ENCODE results near the gene JOSD1. TPM values are rescaled to one million over a fixed set of nuclear protein-coding genes. Genes with fewer than 3 reads are reported as not detected.

JOSD1 gene
- total and polyA plus RNA-seq, 9 donors, result 32.0 to 51.7 (median 37.8) TPM

- peaks cover 94% of the 10 kb centered on the region for H3K36me3 ChIP-seq (ENCODE audit: control insufficient read depth, insufficient read depth, low read length)
- H3K27ac ChIP-seq (ENCODE audit: low read length), result no peak overlapping the region
- WGBS (ENCODE audit: insufficient coverage), result 100% methylated on average over 1 of the region's 8 CpGs
- no peaks in the 10 kb centered on the region for H3K9me3 ChIP-seq (replicated peaks; ENCODE audit: control insufficient read depth, low read depth, low read length)
- no peak for DNase-seq
- peaks cover 10% of the 10 kb centered on the region for H3K4me1 ChIP-seq (ENCODE audit: control insufficient read depth, insufficient read depth, low read length)
- H3K4me3 ChIP-seq (ENCODE audit: low read length), result no peak overlapping the region
- H3K27me3 ChIP-seq (ENCODE audit: control insufficient read depth, insufficient read depth, low read length), result no peaks in the 10 kb centered on the region
Measured at GRCh38 chr22:38740754-38741153, 40.0 kb upstream of the JOSD1 start.

GRCh38 chr22:38740116-38740723, 39.5 kb upstream of the JOSD1 start:
- Histone ChIP-seq H3K27me3 (ENCODE audit: control insufficient read depth, insufficient read depth, low read length) (no peaks in the 10 kb centered on the region), H3K4me3 (ENCODE audit: low read length) (no peak overlapping the region), H3K9me3 (replicated peaks; ENCODE audit: control insufficient read depth, low read depth, low read length) (no peaks in the 10 kb centered on the region), H3K4me1 (ENCODE audit: control insufficient read depth, insufficient read depth, low read length) (peaks cover 6% of the 10 kb centered on the region), H3K27ac (ENCODE audit: low read length) (no peak overlapping the region), H3K36me3 (ENCODE audit: control insufficient read depth, insufficient read depth, low read length) (peaks cover 93% of the 10 kb centered on the region)
- 82% methylated on average over 12 of the region's 15 CpGs for WGBS (ENCODE audit: insufficient coverage)
- DNase-seq, result no peak

DNA sequence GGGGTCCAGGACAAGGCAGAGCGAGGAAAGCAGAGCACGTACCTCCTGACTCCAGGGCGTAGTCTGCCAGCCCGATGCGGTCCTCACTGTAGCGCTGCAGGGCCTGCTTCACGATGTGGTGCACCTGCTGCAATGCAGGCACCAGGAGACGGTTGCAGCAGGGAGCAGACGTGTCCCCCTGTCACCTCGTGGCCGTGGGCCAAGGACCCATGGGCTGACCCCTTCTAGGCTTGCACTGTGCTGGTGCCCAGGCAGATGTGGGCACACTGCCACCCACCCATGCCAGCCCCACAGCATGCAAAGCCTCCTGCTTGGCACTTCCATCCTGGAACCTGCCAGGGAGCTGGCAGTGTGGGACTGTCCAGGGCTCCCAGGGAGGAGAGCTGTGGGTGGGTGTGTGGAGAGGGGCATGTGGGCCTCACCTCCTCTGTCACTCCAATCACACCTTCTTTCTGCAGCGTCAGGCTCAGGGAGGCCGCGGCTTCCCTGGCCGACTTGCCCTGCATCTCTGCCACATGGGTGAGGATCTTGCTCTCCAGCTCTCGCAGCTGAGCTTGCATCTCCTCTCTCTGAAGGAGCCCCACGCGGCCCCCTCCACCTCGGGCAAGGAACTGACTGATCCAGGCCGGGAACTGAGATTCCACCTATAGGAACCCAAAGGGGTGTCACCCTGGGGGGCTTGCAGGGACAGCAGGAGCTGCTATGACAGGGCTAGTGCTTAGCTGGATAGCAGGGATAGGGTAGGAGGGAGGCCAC, 38.7 kb upstream of the JOSD1 start:
- no peaks in the 10 kb centered on the region for H3K27me3 ChIP-seq (ENCODE audit: control insufficient read depth, insufficient read depth, low read length)
- no peak overlapping the region for H3K27ac ChIP-seq (ENCODE audit: low read length)
- no peaks in the 10 kb centered on the region for H3K9me3 ChIP-seq (replicated peaks; ENCODE audit: control insufficient read depth, low read depth, low read length)
- no peak for DNase-seq
- peaks cover 89% of the 10 kb centered on the region for H3K36me3 ChIP-seq (ENCODE audit: control insufficient read depth, insufficient read depth, low read length)
- WGBS (ENCODE audit: insufficient coverage), result 91% methylated on average over 19 of the region's 20 CpGs
- no peak overlapping the region for H3K4me3 ChIP-seq (ENCODE audit: low read length)
- no peaks in the 10 kb centered on the region for H3K4me1 ChIP-seq (ENCODE audit: control insufficient read depth, insufficient read depth, low read length)

DNA sequence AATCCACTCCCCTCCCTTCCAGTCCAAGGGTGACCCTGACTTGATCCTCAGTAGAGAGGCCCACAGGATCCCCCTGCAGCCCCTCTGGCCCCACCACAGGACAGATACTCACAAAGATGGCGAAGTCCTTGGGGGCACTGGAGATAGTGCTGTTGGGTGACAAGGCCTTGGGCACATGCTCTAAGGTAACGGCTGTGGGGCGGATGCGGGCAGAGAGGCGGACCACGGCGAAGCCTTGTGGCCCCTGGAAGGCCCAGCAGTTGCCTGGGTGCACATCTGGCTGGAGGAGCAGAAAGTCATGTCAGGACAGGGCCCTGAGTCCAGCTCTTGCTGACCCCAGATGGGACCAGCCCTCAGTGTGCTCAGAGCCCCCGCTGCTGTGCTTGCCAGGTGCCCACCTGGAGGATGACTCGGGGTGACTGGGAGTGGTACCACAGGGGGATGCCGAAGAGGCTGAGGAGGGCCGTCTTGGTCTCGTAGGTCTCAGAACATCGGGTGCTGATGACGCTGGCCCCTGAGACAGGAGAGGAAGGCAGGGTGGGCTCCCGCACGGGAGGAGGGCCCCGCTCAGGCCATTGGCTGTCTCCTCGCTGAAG, 37.8 kb upstream of the JOSD1 start:
- Histone ChIP-seq H3K9me3 (replicated peaks; ENCODE audit: control insufficient read depth, low read depth, low read length) (no peaks in the 10 kb centered on the region), H3K36me3 (ENCODE audit: control insufficient read depth, insufficient read depth, low read length) (peaks cover 93% of the 10 kb centered on the region), H3K27ac (ENCODE audit: low read length) (no peak overlapping the region), H3K27me3 (ENCODE audit: control insufficient read depth, insufficient read depth, low read length) (no peaks in the 10 kb centered on the region), H3K4me3 (ENCODE audit: low read length) (no peak overlapping the region), H3K4me1 (ENCODE audit: control insufficient read depth, insufficient read depth, low read length) (peaks cover 8% of the 10 kb centered on the region)
- no peak for DNase-seq
- 93% methylated on average over 18 of the region's 18 CpGs for WGBS (ENCODE audit: insufficient coverage)

GRCh38 chr22:38737302-38738060, 36.7 kb upstream of the JOSD1 start:
- H3K27ac ChIP-seq (ENCODE audit: low read length), result no peak overlapping the region
- DNase-seq, result no peak
- no peaks in the 10 kb centered on the region for H3K27me3 ChIP-seq (ENCODE audit: control insufficient read depth, insufficient read depth, low read length)
- peaks cover 19% of the 10 kb centered on the region for H3K4me1 ChIP-seq (ENCODE audit: control insufficient read depth, insufficient read depth, low read length)
- WGBS (ENCODE audit: insufficient coverage), result 79% methylated on average over 15 of the region's 21 CpGs
- peaks cover 88% of the 10 kb centered on the region for H3K36me3 ChIP-seq (ENCODE audit: control insufficient read depth, insufficient read depth, low read length)
- no peak overlapping the region for H3K4me3 ChIP-seq (ENCODE audit: low read length)
- no peaks in the 10 kb centered on the region for H3K9me3 ChIP-seq (replicated peaks; ENCODE audit: control insufficient read depth, low read depth, low read length)

DNA sequence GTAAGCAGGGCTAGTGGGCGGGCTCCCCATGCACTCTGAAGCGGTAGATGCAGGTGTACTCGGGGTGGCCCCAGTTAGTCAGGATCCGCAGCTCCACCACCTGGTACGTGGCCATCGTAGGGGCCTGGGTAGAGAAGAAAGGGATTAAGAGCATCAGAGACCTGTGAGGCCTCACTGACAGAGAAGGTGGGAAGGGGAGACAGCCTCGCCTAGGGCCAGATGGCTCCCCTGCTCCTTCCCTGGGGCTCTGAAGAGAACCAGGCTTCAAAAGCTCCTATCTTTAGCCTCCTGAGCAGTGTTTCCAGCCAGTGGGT, 35.5 kb upstream of the JOSD1 start:
- no peaks in the 10 kb centered on the region for H3K27me3 ChIP-seq (ENCODE audit: control insufficient read depth, insufficient read depth, low read length)
- H3K27ac ChIP-seq (ENCODE audit: low read length), result no peak overlapping the region
- 84% methylated on average over 7 of the region's 7 CpGs for WGBS (ENCODE audit: insufficient coverage)
- H3K4me1 ChIP-seq (ENCODE audit: control insufficient read depth, insufficient read depth, low read length), result peaks cover 25% of the 10 kb centered on the region
- no peak for DNase-seq
- peaks cover 87% of the 10 kb centered on the region for H3K36me3 ChIP-seq (ENCODE audit: control insufficient read depth, insufficient read depth, low read length)
- no peak overlapping the region for H3K4me3 ChIP-seq (ENCODE audit: low read length)
- no peaks in the 10 kb centered on the region for H3K9me3 ChIP-seq (replicated peaks; ENCODE audit: control insufficient read depth, low read depth, low read length)

DNA sequence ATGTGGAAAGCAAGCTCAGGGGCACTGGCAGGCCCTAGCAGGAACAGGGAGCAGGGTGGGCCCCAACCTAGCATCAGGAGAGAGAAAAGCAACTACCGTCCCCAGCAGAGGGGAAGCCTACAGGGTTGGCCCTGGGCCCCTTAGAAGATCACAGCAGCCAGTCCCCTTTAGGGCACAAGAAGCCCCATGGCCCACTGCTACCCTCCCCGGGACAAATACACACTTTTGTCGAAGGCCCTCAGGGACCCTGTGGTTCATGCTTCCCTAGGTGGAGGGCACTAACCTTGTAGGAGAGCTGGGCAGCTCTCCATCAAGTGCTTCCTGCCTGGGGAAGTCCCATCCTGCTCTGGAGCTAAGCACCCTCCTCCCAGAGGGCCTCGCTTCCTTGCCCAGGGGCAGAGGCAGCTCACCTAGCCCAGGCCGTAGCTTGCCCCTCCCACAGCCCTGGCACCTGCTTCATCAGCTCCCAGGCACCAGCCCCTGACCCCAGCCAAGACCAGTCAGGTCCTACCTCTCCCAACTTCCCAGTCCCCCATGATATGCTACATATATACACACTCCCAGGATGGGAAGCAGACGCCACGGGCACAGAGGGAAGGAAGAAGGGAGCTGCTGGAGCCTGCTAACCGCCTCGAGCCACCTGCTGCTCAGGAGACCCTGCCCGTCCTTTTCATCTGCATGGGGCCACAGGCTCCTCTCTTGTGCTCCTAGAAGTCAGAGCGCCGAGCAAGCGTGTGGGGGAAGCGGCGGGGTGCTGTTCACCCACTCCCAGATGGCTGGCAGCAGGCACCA, 34.9 kb upstream of the JOSD1 start:
- Histone ChIP-seq H3K9me3 (replicated peaks; ENCODE audit: control insufficient read depth, low read depth, low read length) (no peaks in the 10 kb centered on the region), H3K4me1 (ENCODE audit: control insufficient read depth, insufficient read depth, low read length) (peaks cover 25% of the 10 kb centered on the region), H3K27me3 (ENCODE audit: control insufficient read depth, insufficient read depth, low read length) (no peaks in the 10 kb centered on the region), H3K27ac (ENCODE audit: low read length) (no peak overlapping the region), H3K36me3 (ENCODE audit: control insufficient read depth, insufficient read depth, low read length) (peaks cover 87% of the 10 kb centered on the region), H3K4me3 (ENCODE audit: low read length) (no peak overlapping the region)
- 89% methylated on average over 14 of the region's 15 CpGs for WGBS (ENCODE audit: insufficient coverage)
- no peak for DNase-seq

GRCh38 chr22:38735126-38735464, 34.4 kb upstream of the JOSD1 start:
- Histone ChIP-seq H3K4me1 (ENCODE audit: control insufficient read depth, insufficient read depth, low read length) (peaks cover 25% of the 10 kb centered on the region), H3K4me3 (ENCODE audit: low read length) (no peak overlapping the region), H3K36me3 (ENCODE audit: control insufficient read depth, insufficient read depth, low read length) (peaks cover 87% of the 10 kb centered on the region), H3K9me3 (replicated peaks; ENCODE audit: control insufficient read depth, low read depth, low read length) (no peaks in the 10 kb centered on the region), H3K27me3 (ENCODE audit: control insufficient read depth, insufficient read depth, low read length) (no peaks in the 10 kb centered on the region), H3K27ac (ENCODE audit: low read length) (no peak overlapping the region)
- 100% methylated on average over 3 of the region's 7 CpGs for WGBS (ENCODE audit: insufficient coverage)
- DNase-seq, result no peak

DNA sequence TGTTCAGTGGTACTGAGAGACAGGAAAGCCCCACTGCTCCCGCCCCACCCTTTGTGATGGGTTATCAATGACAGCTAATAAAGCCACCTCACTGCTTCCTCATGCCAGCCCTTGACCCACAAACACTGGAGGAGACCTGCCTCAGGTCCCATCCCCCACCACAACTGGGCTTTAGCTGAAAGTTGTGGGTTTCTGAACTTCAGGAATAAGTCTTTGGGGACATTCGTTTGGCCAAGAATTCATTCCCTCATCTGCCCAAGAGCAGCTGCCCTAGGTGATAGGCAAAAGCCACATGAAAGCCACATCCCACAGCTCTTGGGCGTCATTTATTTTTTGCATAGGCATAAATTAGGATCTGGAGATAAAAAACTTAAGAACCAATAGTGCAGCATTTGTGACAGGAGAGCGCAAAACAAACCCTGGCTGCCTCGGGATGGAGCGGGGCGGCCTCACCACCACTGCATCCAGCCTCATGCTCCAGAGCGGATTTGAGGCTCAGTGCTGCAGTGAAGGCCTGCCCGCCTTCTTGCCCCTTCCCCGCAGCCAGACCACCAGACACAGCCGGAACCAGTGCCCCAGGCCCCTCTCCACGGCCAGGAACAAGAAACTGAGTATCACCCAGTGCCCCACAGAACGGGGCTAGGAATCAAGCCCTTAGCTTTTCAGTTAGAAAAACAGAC, 33.8 kb upstream of the JOSD1 start:
- Histone ChIP-seq H3K4me3 (ENCODE audit: low read length) (no peak overlapping the region), H3K36me3 (ENCODE audit: control insufficient read depth, insufficient read depth, low read length) (peaks cover 87% of the 10 kb centered on the region)

More for the DNA sequence above, 33.8 kb upstream of the JOSD1 start:
- Histone ChIP-seq H3K4me1 (ENCODE audit: control insufficient read depth, insufficient read depth, low read length) (peaks cover 25% of the 10 kb centered on the region), H3K27me3 (ENCODE audit: control insufficient read depth, insufficient read depth, low read length) (no peaks in the 10 kb centered on the region), H3K27ac (ENCODE audit: low read length) (peak overlapping the region; percentile 89), H3K9me3 (replicated peaks; ENCODE audit: control insufficient read depth, low read depth, low read length) (no peaks in the 10 kb centered on the region)
- DNase-seq, result no peak
- WGBS (ENCODE audit: insufficient coverage), result 89% methylated on average over 8 of the region's 13 CpGs
